ENCODE measurements around the gene LRP6.

LRP6 gene

DNA sequence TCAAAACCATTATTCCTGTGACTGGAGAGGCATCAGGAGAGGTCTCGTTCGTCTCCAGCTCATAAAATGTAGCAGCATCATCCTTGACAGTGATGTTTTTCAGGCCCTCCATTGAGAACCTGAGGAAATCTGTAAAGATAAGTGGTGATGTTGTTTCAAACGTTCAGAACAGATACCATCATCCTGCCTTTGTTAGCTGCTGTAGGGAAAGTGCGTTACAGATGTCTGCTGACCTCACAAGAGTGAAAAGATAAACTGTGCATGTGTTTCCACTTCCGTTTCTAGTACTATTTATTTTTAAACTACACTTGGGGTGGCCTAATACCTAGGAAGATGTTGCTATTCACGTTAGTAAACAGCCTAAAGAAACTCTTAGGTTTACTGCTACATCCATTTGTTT, 167.7 kb downstream of the LRP6 start:
- Histone ChIP-seq H3K4me1 (ENCODE audit: insufficient read depth, low read length, poor library complexity, severe bottlenecking) (no peaks in the 10 kb centered on the region), H3K36me3 (ENCODE audit: insufficient read depth, low read length) (no peaks in the 10 kb centered on the region), H3K4me3 (ENCODE audit: low read length, poor library complexity, severe bottlenecking) (no peak overlapping the region), H3K27me3 (ENCODE audit: insufficient read depth, low read length, poor library complexity, severe bottlenecking) (no peaks in the 10 kb centered on the region), H3K4me2 (ENCODE audit: low read depth, low read length, poor library complexity, severe bottlenecking) (no peak overlapping the region), H2AFZ (ENCODE audit: low read length) (no peak overlapping the region), H3K79me2 (ENCODE audit: insufficient read depth, low read length) (no peaks in the 10 kb centered on the region), H3K9me2 (replicated peaks; ENCODE audit: low read depth, low read length) (no peaks in the 10 kb centered on the region), H3K9me3 (ENCODE audit: insufficient read depth, low read depth, low read length) (no peaks in the 10 kb centered on the region), H3F3A (ENCODE audit: low read depth) (no peaks in the 10 kb centered on the region), H4K20me1 (ENCODE audit: insufficient read depth, low read length, poor library complexity, severe bottlenecking) (no peaks in the 10 kb centered on the region), H3K9ac (ENCODE audit: low read depth, low read length, poor library complexity, severe bottlenecking) (no peak overlapping the region)
- TF ChIP-seq EZH2phosphoT487 (IDR thresholded peaks at IDR 0.05; ENCODE audit: borderline replicate concordance) = no peak

GRCh38 chr12:12098691-12099015, 168.2 kb downstream of the LRP6 start:
- no peaks in the 10 kb centered on the region for H4K20me1 ChIP-seq (ENCODE audit: insufficient read depth, low read length, poor library complexity, severe bottlenecking)
- H3K9me3 ChIP-seq (ENCODE audit: insufficient read depth, low read depth, low read length) = no peaks in the 10 kb centered on the region
- H3K9me2 ChIP-seq (replicated peaks; ENCODE audit: low read depth, low read length) = no peaks in the 10 kb centered on the region
- H3K36me3 ChIP-seq (ENCODE audit: insufficient read depth, low read length) = no peaks in the 10 kb centered on the region
- TF ChIP-seq CTCF (conservative IDR thresholded peaks at IDR 0.05; ENCODE audit: low read length) (no peak), EZH2phosphoT487 (IDR thresholded peaks at IDR 0.05; ENCODE audit: borderline replicate concordance) (no peak)
- no peaks in the 10 kb centered on the region for H3K27me3 ChIP-seq (ENCODE audit: insufficient read depth, low read length, poor library complexity, severe bottlenecking)
- no peaks in the 10 kb centered on the region for H3K79me2 ChIP-seq (ENCODE audit: insufficient read depth, low read length)
- H3K4me3 ChIP-seq (ENCODE audit: low read length, poor library complexity, severe bottlenecking) = no peak overlapping the region
- no peak overlapping the region for H3K9ac ChIP-seq (ENCODE audit: low read depth, low read length, poor library complexity, severe bottlenecking)
- H3F3A ChIP-seq (ENCODE audit: low read depth) = no peaks in the 10 kb centered on the region
- H3K4me1 ChIP-seq (ENCODE audit: insufficient read depth, low read length, poor library complexity, severe bottlenecking) = no peaks in the 10 kb centered on the region
- no peak overlapping the region for H2AFZ ChIP-seq (ENCODE audit: low read length)
- no peak overlapping the region for H3K4me2 ChIP-seq (ENCODE audit: low read depth, low read length, poor library complexity, severe bottlenecking)

GRCh38 chr12:12097891-12098690, 168.8 kb downstream of the LRP6 start:
- H3F3A ChIP-seq (ENCODE audit: low read depth) = no peaks in the 10 kb centered on the region
- H3K27me3 ChIP-seq (ENCODE audit: insufficient read depth, low read length, poor library complexity, severe bottlenecking) = no peaks in the 10 kb centered on the region
- H3K36me3 ChIP-seq (ENCODE audit: insufficient read depth, low read length) = no peaks in the 10 kb centered on the region
- no peaks in the 10 kb centered on the region for H3K9me2 ChIP-seq (replicated peaks; ENCODE audit: low read depth, low read length)
- H3K9ac ChIP-seq (ENCODE audit: low read depth, low read length, poor library complexity, severe bottlenecking) = no peak overlapping the region
- no peaks in the 10 kb centered on the region for H3K4me1 ChIP-seq (ENCODE audit: insufficient read depth, low read length, poor library complexity, severe bottlenecking)
- no peaks in the 10 kb centered on the region for H3K79me2 ChIP-seq (ENCODE audit: insufficient read depth, low read length)
- TF ChIP-seq CTCF (conservative IDR thresholded peaks at IDR 0.05; ENCODE audit: low read length) (no peak), EZH2phosphoT487 (IDR thresholded peaks at IDR 0.05; ENCODE audit: borderline replicate concordance) (no peak)
- no peak overlapping the region for H3K4me2 ChIP-seq (ENCODE audit: low read depth, low read length, poor library complexity, severe bottlenecking)
- no peak overlapping the region for H3K4me3 ChIP-seq (ENCODE audit: low read length, poor library complexity, severe bottlenecking)
- no peaks in the 10 kb centered on the region for H3K9me3 ChIP-seq (ENCODE audit: insufficient read depth, low read depth, low read length)
- H4K20me1 ChIP-seq (ENCODE audit: insufficient read depth, low read length, poor library complexity, severe bottlenecking) = no peaks in the 10 kb centered on the region
- H2AFZ ChIP-seq (ENCODE audit: low read length) = no peak overlapping the region

- Histone ChIP-seq H3K79me2 (ENCODE audit: insufficient read depth, low read length) (no peaks in the 10 kb centered on the region), H2AFZ (ENCODE audit: low read length) (no peak overlapping the region), H3K9me2 (replicated peaks; ENCODE audit: low read depth, low read length) (no peaks in the 10 kb centered on the region), H4K20me1 (ENCODE audit: insufficient read depth, low read length, poor library complexity, severe bottlenecking) (no peaks in the 10 kb centered on the region), H3K27me3 (ENCODE audit: insufficient read depth, low read length, poor library complexity, severe bottlenecking) (no peaks in the 10 kb centered on the region), H3F3A (ENCODE audit: low read depth) (no peaks in the 10 kb centered on the region), H3K9me3 (ENCODE audit: insufficient read depth, low read depth, low read length) (no peaks in the 10 kb centered on the region), H3K4me1 (ENCODE audit: insufficient read depth, low read length, poor library complexity, severe bottlenecking) (no peaks in the 10 kb centered on the region), H3K4me2 (ENCODE audit: low read depth, low read length, poor library complexity, severe bottlenecking) (no peak overlapping the region), H3K9ac (ENCODE audit: low read depth, low read length, poor library complexity, severe bottlenecking) (no peak overlapping the region), H3K36me3 (ENCODE audit: insufficient read depth, low read length) (no peaks in the 10 kb centered on the region), H3K4me3 (ENCODE audit: low read length, poor library complexity, severe bottlenecking) (no peak overlapping the region)
- no peak for TF ChIP-seq CTCF (conservative IDR thresholded peaks at IDR 0.05; ENCODE audit: low read length)
- no peak for TF ChIP-seq EZH2phosphoT487 (IDR thresholded peaks at IDR 0.05; ENCODE audit: borderline replicate concordance)
Observed at GRCh38 chr12:12095021-12095420, 171.8 kb downstream of the LRP6 start.

All from Loucy (cell line).